HepG2 (cell line): ENCODE data around the gene RRAD. TPM values are rescaled to one million over a fixed set of nuclear protein-coding genes. Genes with fewer than 3 reads are reported as not detected.

Experiments used
- ATF7 ChIP-seq, 2 experiments: fragments of 450-650 bp in 1 of 2; sonication (generic) in 1 of 2; formaldehyde crosslinking in 1 of 2; IDR thresholded peaks; 2 replicates each; pipeline versions ENCODE4 v1.4.0 to v1.6.1; 2016 to 2020; ENCODE audit warnings: antibody characterized with exemption in 1 of 2, mild to moderate bottlenecking in 1 of 2, missing genetic modification reagents in 1 of 2
- ATM ChIP-seq: fragments of 450-650 bp; IDR thresholded peaks from 2 replicates; pipeline ENCODE4 v1.7.1; 2017; ENCODE audit warnings: mild to moderate bottlenecking, borderline replicate concordance
- BCL6 ChIP-seq: IDR thresholded peaks from 2 replicates; pipeline ENCODE4 v1.6.1; 2016; ENCODE audit warnings: missing genetic modification reagents, missing compliant biosample characterization
- CBX1 ChIP-seq: IDR thresholded peaks from one replicate; pipeline ENCODE4 v1.6.1; 2016; ENCODE audit warnings: antibody characterized with exemption, low read depth
- FOSL2 ChIP-seq: sonication (generic); formaldehyde crosslinking; IDR thresholded peaks from 2 replicates; pipeline ENCODE4 v1.4.0; 2020; ENCODE audit warnings: missing genetic modification reagents
- HCFC1 ChIP-seq: fragments of 150-350 bp; IDR thresholded peaks from 2 replicates; pipeline ENCODE4 v1.6.1; 2014; ENCODE audit warnings: low read depth, low read length
- NKX3-1 ChIP-seq: sonication (generic); formaldehyde crosslinking; IDR thresholded peaks from 2 replicates; pipeline ENCODE4 v1.5.0; 2020; ENCODE audit warnings: missing genetic modification reagents
- PRMT3 ChIP-seq: sonication (generic); formaldehyde crosslinking; IDR thresholded peaks from 2 replicates; pipeline ENCODE4 v1.8.1; 2022; ENCODE audit warnings: low read depth, mild to moderate bottlenecking, moderate library complexity, missing genetic modification reagents, borderline replicate concordance
- SOX13 ChIP-seq, 3 experiments: fragments of 450-650 bp in 1 of 3; sonication (generic) in 1 of 3; formaldehyde crosslinking in 1 of 3; IDR thresholded peaks in 2 of 3; conservative IDR thresholded peaks in 1 of 3; 2 replicates each; pipeline versions ENCODE4 v1.5.0 to v1.6.1; 2016 to 2020; ENCODE audit warnings: antibody characterized with exemption in 1 of 3, mild to moderate bottlenecking in 1 of 3, missing compliant biosample characterization in 1 of 3, missing genetic modification reagents in 1 of 3, moderate library complexity in 1 of 3
- TAF15 ChIP-seq: fragments of 200-400 bp; formaldehyde crosslinking; IDR thresholded peaks from one replicate; pipeline ENCODE4 v1.6.1; 2018; ENCODE audit warnings: mild to moderate bottlenecking, low read depth, low read length; ENCODE audit not compliant: poor library complexity, severe bottlenecking
- TGIF2 ChIP-seq: IDR thresholded peaks from 2 replicates; pipeline ENCODE4 v1.6.1; 2016; ENCODE audit warnings: control low read depth, missing compliant biosample characterization
- ZFP36 ChIP-seq: fragments of 150-350 bp; IDR thresholded peaks from 2 replicates; pipeline ENCODE4 v1.6.1; 2018; ENCODE audit warnings: borderline replicate concordance, low read length, low read depth; ENCODE audit not compliant: partially characterized antibody
- ZNF496 ChIP-seq: sonication (generic); formaldehyde crosslinking; IDR thresholded peaks from 2 replicates; pipeline ENCODE4 v1.8.1; 2023; ENCODE audit warnings: mild to moderate bottlenecking, moderate library complexity, missing genetic modification reagents; ENCODE audit not compliant: insufficient replicate concordance
- ZNF816 ChIP-seq: sonication (generic); formaldehyde crosslinking; IDR thresholded peaks from 2 replicates; pipeline ENCODE4 v1.8.0; 2022; ENCODE audit warnings: missing genetic modification reagents, mild to moderate bottlenecking, borderline replicate concordance
- polyA plus RNA-seq, 8 experiments: library from polyadenylated mRNA; depleted of rRNA in 3 of 8; stranded (reverse) in 7 of 8; unstranded in 1 of 8; fragments of >200 nt; fragmentation: Illumina TruSeq in 4 of 8; extraction: Trizol in 4 of 8; gene quantifications; 2 replicates each; pipeline versions ENCODE4 v1.2.1 to v1.2.3, GENCODE V29; 2011 to 2016; ENCODE audit warnings: low read depth in 4 of 8, missing spikeins in 1 of 8, mixed read lengths in 1 of 8; ENCODE audit not compliant: insufficient read depth in 1 of 8
- total RNA-seq, 5 experiments: library from RNA; depleted of rRNA; stranded (reverse); fragments of >200 nt; fragmentation: Illumina TruSeq; extraction: Trizol; gene quantifications; 2 replicates each; pipeline ENCODE4 v1.2.3, GENCODE V29; 2016; ENCODE audit warnings: low read depth in 1 of 5
- TF ChIP-seq, protein P1 (sequence below): sonication (generic); formaldehyde crosslinking; IDR thresholded peaks from 2 replicates; pipeline ENCODE4 v1.4.0; 2020; ENCODE audit warnings: mild to moderate bottlenecking, missing genetic modification reagents
- TF ChIP-seq, protein P2 (sequence below): sonication (generic); formaldehyde crosslinking; IDR thresholded peaks from 2 replicates; pipeline ENCODE4 v1.9.0; 2021; ENCODE audit warnings: missing genetic modification reagents, mild to moderate bottlenecking, borderline replicate concordance
- TF ChIP-seq, protein P3 (sequence below): sonication (generic); formaldehyde crosslinking; IDR thresholded peaks from 2 replicates; pipeline ENCODE4 v1.4.0; 2020; ENCODE audit warnings: missing genetic modification reagents, borderline replicate concordance
- TF ChIP-seq, protein P4 (sequence below): sonication (generic); formaldehyde crosslinking; IDR thresholded peaks from 2 replicates; pipeline ENCODE4 v1.8.0; 2022; ENCODE audit warnings: mild to moderate bottlenecking, missing genetic modification reagents, moderate library complexity
- TF ChIP-seq, protein P5 (sequence below): sonication (generic); formaldehyde crosslinking; IDR thresholded peaks from 2 replicates; pipeline ENCODE4 v1.5.0; 2020; ENCODE audit warnings: mild to moderate bottlenecking, missing genetic modification reagents, moderate library complexity

The RRAD gene
- total and polyA plus RNA-seq, 2 of the 13 experiments (the other 11 are each of a cell fraction or from before 2014, with no cell fraction given) = 0.80 to 1.1 TPM

DNA sequence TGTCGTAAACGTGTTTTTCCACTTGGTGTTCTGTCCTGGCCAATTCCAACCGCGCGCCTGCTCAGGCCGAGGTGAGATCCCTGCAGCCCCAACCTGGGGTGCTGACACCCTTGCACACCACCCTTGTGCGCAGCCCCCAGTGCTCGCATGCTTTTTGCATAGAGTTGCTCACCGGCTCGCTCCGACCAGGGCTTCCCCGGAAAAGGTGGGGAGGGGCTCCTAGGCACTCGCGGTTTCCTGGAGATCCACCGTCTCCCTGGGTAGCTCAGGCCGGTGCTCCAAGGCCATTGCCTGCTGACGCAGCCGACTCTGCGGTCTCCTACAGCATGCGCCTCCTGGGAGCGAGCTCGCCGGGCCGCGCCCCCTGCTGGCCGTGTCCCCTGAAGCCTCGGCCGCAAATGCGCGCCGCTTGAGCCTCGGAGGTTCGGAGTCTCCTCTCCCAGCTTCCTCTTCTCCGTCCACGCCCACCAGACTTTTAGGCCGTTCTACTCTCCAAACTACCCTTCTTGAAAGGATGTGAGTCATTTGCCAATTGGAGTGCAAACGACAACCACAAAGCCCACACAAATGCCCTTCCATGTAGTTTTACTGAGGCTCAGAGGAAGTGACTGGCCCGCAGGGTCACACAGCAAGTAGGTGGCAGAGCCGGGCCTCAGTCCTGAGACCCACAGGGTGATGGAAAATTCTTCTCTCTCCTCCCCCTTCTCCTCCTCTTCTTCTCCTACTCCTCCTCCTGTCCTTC is 52.2 kb downstream of the RRAD start (continued):
- TF ChIP-seq CBX1 = peak; percentile 94
- TF ChIP-seq FOSL2 = peak; percentile 61; the same call in 1 of the 2 replicates
- TF ChIP-seq, protein P1, sequence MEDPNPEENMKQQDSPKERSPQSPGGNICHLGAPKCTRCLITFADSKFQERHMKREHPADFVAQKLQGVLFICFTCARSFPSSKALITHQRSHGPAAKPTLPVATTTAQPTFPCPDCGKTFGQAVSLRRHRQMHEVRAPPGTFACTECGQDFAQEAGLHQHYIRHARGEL (CRISPR knock-in tag) = 0 out of 2 replicates have a peak, but pooled peaks have one; percentile 37
- TF ChIP-seq, protein P2, sequence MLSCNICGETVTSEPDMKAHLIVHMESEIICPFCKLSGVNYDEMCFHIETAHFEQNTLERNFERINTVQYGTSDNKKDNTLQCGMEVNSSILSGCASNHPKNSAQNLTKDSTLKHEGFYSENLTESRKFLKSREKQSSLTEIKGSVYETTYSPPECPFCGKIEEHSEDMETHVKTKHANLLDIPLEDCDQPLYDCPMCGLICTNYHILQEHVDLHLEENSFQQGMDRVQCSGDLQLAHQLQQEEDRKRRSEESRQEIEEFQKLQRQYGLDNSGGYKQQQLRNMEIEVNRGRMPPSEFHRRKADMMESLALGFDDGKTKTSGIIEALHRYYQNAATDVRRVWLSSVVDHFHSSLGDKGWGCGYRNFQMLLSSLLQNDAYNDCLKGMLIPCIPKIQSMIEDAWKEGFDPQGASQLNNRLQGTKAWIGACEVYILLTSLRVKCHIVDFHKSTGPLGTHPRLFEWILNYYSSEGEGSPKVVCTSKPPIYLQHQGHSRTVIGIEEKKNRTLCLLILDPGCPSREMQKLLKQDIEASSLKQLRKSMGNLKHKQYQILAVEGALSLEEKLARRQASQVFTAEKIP = no peak
- TF ChIP-seq, protein P3, sequence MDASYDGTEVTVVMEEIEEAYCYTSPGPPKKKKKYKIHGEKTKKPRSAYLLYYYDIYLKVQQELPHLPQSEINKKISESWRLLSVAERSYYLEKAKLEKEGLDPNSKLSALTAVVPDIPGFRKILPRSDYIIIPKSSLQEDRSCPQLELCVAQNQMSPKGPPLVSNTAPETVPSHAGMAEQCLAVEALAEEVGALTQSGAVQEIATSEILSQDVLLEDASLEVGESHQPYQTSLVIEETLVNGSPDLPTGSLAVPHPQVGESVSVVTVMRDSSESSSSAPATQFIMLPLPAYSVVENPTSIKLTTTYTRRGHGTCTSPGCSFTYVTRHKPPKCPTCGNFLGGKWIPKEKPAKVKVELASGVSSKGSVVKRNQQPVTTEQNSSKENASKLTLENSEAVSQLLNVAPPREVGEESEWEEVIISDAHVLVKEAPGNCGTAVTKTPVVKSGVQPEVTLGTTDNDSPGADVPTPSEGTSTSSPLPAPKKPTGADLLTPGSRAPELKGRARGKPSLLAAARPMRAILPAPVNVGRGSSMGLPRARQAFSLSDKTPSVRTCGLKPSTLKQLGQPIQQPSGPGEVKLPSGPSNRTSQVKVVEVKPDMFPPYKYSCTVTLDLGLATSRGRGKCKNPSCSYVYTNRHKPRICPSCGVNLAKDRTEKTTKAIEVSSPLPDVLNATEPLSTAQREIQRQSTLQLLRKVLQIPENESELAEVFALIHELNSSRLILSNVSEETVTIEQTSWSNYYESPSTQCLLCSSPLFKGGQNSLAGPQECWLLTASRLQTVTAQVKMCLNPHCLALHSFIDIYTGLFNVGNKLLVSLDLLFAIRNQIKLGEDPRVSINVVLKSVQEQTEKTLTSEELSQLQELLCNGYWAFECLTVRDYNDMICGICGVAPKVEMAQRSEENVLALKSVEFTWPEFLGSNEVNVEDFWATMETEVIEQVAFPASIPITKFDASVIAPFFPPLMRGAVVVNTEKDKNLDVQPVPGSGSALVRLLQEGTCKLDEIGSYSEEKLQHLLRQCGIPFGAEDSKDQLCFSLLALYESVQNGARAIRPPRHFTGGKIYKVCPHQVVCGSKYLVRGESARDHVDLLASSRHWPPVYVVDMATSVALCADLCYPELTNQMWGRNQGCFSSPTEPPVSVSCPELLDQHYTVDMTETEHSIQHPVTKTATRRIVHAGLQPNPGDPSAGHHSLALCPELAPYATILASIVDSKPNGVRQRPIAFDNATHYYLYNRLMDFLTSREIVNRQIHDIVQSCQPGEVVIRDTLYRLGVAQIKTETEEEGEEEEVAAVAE (CRISPR knock-in tag) = no peak
- TF ChIP-seq, protein P4, sequence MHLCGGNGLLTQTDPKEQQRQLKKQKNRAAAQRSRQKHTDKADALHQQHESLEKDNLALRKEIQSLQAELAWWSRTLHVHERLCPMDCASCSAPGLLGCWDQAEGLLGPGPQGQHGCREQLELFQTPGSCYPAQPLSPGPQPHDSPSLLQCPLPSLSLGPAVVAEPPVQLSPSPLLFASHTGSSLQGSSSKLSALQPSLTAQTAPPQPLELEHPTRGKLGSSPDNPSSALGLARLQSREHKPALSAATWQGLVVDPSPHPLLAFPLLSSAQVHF = no peak; the same call in 1 of the 2 replicates
- TF ChIP-seq, protein P5, sequence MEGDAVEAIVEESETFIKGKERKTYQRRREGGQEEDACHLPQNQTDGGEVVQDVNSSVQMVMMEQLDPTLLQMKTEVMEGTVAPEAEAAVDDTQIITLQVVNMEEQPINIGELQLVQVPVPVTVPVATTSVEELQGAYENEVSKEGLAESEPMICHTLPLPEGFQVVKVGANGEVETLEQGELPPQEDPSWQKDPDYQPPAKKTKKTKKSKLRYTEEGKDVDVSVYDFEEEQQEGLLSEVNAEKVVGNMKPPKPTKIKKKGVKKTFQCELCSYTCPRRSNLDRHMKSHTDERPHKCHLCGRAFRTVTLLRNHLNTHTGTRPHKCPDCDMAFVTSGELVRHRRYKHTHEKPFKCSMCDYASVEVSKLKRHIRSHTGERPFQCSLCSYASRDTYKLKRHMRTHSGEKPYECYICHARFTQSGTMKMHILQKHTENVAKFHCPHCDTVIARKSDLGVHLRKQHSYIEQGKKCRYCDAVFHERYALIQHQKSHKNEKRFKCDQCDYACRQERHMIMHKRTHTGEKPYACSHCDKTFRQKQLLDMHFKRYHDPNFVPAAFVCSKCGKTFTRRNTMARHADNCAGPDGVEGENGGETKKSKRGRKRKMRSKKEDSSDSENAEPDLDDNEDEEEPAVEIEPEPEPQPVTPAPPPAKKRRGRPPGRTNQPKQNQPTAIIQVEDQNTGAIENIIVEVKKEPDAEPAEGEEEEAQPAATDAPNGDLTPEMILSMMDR = peak; percentile 99
- TF ChIP-seq HCFC1 = no peak
- TF ChIP-seq ATM = no peak
- no peak for TF ChIP-seq SOX13 (IDR thresholded peaks at IDR 0.05)
- TF ChIP-seq SOX13 (CRISPR knock-in tag; conservative IDR thresholded peaks at IDR 0.05 in 1 of 2, IDR thresholded peaks at IDR 0.05 in 1 of 2) = no peak; a peak in 1 of 4 replicates
- no peak for TF ChIP-seq ZFP36
- TF ChIP-seq ZNF816 (CRISPR knock-in tag) = no peak
- TF ChIP-seq NKX3-1 (CRISPR knock-in tag) = no peak
- TF ChIP-seq ATF7 (IDR thresholded peaks at IDR 0.05) = no peak
- no peak for TF ChIP-seq ATF7 (CRISPR knock-in tag; IDR thresholded peaks at IDR 0.05)
- TF ChIP-seq TGIF2 (CRISPR knock-in tag) = 0 out of 2 replicates have a peak, but pooled peaks have one; percentile 28
- no peak for TF ChIP-seq PRMT3
- TF ChIP-seq BCL6 (CRISPR knock-in tag) = peak; percentile 81
- no peak for TF ChIP-seq TAF15
- no peak for TF ChIP-seq ZNF496 (CRISPR knock-in tag)
